Stomach (tissue), 9 donors: ENCODE results near the gene ITPKC. TPM values are rescaled to one million over a fixed set of nuclear protein-coding genes. Genes with fewer than 3 reads are reported as not detected.
A peak's percentile ranks its signal among the peaks of the same experiment; 100 is the strongest.

Source experiments
- DNase-seq, 2 donors: peaks; one replicate each; pipeline versions ENCODE4 v3.0.0 to v3.0.0-alpha.2; 2013 to 2019
- H3K27ac ChIP-seq, 5 donors: fragments of 200-600 bp in 4 of 5; sonication (generic) in 4 of 5; one replicate each; pipeline ENCODE4 v1.5.1; 2013 to 2019; ENCODE audit warnings: mild to moderate bottlenecking in 1 of 5, moderate library complexity in 1 of 5
- H3K27me3 ChIP-seq, 3 donors: fragments of 200-600 bp; sonication (generic); one replicate each; pipeline ENCODE4 v1.5.1; 2017 to 2019; ENCODE audit warnings: mixed run types in 1 of 3
- H3K36me3 ChIP-seq, 4 donors: fragments of 200-600 bp; sonication (generic); 1 replicate in 3 of 4; 2 replicates in 1 of 4; pipeline ENCODE4 v1.5.1; 2016 to 2019
- H3K4me1 ChIP-seq, 4 donors: fragments of 200-600 bp; sonication (generic); one replicate each; pipeline ENCODE4 v1.5.1; 2016 to 2019
- H3K4me3 ChIP-seq, 4 donors: fragments of 200-600 bp; sonication (generic) in 3 of 4; one replicate each; pipeline ENCODE4 v1.5.1; 2016 to 2019; ENCODE audit warnings: mild to moderate bottlenecking in 1 of 4
- H3K9me3 ChIP-seq, 4 donors: fragments of 200-600 bp; sonication (generic); one replicate each; pipeline ENCODE4 v1.5.1; 2016 to 2019
- CTCF ChIP-seq, 7 experiments: fragments of 450-650 bp in 4 of 7; fragments of 200-600 bp in 3 of 7; sonication (generic) in 3 of 7; IDR thresholded peaks; one replicate each; pipeline ENCODE4 v1.5.1; 2016 to 2019; ENCODE audit warnings: antibody characterized with exemption in 7 of 7, control low read depth in 2 of 7, mild to moderate bottlenecking in 1 of 7
- EP300 ChIP-seq: sonication (generic); formaldehyde crosslinking; IDR thresholded peaks from one replicate; pipeline ENCODE4 v1.6.1; 2017; ENCODE audit warnings: antibody characterized with exemption
- POLR2A ChIP-seq, 4 donors: fragments of 450-650 bp; IDR thresholded peaks; one replicate each; pipeline ENCODE4 v1.6.1; 2016; ENCODE audit warnings: antibody characterized with exemption in 4 of 4, control low read depth in 2 of 4, mild to moderate bottlenecking in 1 of 4, moderate library complexity in 1 of 4
- POLR2AphosphoS5 ChIP-seq, 3 donors: sonication (generic); formaldehyde crosslinking; IDR thresholded peaks; one replicate each; pipeline ENCODE4 v1.6.1; 2016; ENCODE audit warnings: antibody characterized with exemption in 3 of 3
- WGBS, 5 donors: extraction: QIAGEN DNeasy Blood & Tissue Kit in 3 of 5; methylation state at CpG; one replicate each; pipeline versions ENCODE4 v1.1.5 to v1.1.7; 2013 to 2018; 5-methylcytosine and 5-hydroxymethylcytosine counted together
- intact Hi-C: fragments of 100-400 bp; cut with DNase I; formaldehyde crosslinking; loops from one replicate; pipeline ENCODE4 v1.15.1; 2023; ENCODE audit warnings: low total_unique reads
- polyA plus RNA-seq, 3 donors: library from polyadenylated mRNA; stranded (reverse); fragments of 200-250 nt; gene quantifications; one replicate each; pipeline ENCODE4 v1.2.3, GENCODE V29; 2013
- total RNA-seq, 5 donors: library from RNA; depleted of rRNA; stranded (reverse); fragments of >200 nt; gene quantifications; one replicate each; pipeline versions ENCODE4 v1.1.0 to v1.2.3, GENCODE V29; 2014 to 2016
- donor health status: healthy with polysubstance abuse.
- donor health status: Bipolar disorder and iron deficiency.
- donor health status: healthy.

ITPKC gene
- total and polyA plus RNA-seq, 8 donors: 17.8 to 84.0 (median 26.9) TPM

- H3K36me3 ChIP-seq: peaks cover 17 to 55% (median 54%) of the 10 kb centered on the region in 4 donors
Observed at GRCh38 chr19:40689339-40690049, 27.4 kb upstream of the ITPKC start.

GRCh38 chr19:40690050-40690692 is 26.7 kb upstream of the ITPKC start, which contains the start of gene NUMBL:
TSS of gene NUMBL (minus strand) at chr19:40690651. CDS start at chr19:40690483, 168 bp downstream.
- intact Hi-C loops: no loop called here

More at GRCh38 chr19:40689339-40690049, 27.4 kb upstream of the ITPKC start:
- no peak for TF ChIP-seq POLR2AphosphoS5 (IDR thresholded peaks at IDR 0.05)
- TF ChIP-seq CTCF (IDR thresholded peaks at IDR 0.05): no peak
- peak overlapping the region; percentile 52 to 93 (median 87) for H3K27ac ChIP-seq
- H3K4me3 ChIP-seq: peak overlapping the region; percentile 59 to 74 (median 69)
- WGBS, 5 donors: 44 to 68% (median 63%) methylated on average over 5 to 18 of the region's 18 CpGs
- no peaks in the 10 kb centered on the region for H3K9me3 ChIP-seq
- intact Hi-C loops: no loop called here
- peak in 1 of 2 donors; percentile 62 for DNase-seq
- no peaks in the 10 kb centered on the region for H3K27me3 ChIP-seq
- peaks cover 25 to 51% (median 38%) of the 10 kb centered on the region in 4 donors for H3K4me1 ChIP-seq

GRCh38 chr19:40690693-40691420 is 26.1 kb upstream of the ITPKC start:
- DNase-seq: peak; percentile 96 to 98
- H3K4me1 ChIP-seq: peaks cover 25 to 51% (median 38%) of the 10 kb centered on the region in 4 donors
- H3K27ac ChIP-seq: peak overlapping the region; percentile 73 to 93 (median 87)
- TF ChIP-seq CTCF (IDR thresholded peaks at IDR 0.05) (no peak), POLR2A (IDR thresholded peaks at IDR 0.05) (no peak), EP300 (peak; percentile 75), POLR2AphosphoS5 (IDR thresholded peaks at IDR 0.05) (peak; percentile 5 to 70 (median 54))
- H3K36me3 ChIP-seq: peaks cover 7 to 55% (median 53%) of the 10 kb centered on the region in 4 donors
- H3K9me3 ChIP-seq: no peaks in the 10 kb centered on the region
- WGBS, 5 donors: 1 to 5% (median 2%) methylated on average over 30 to 56 of the region's 56 CpGs
- peak overlapping the region; percentile 59 to 74 (median 69) for H3K4me3 ChIP-seq
- no peaks in the 10 kb centered on the region for H3K27me3 ChIP-seq
- intact Hi-C loops: no loop called here

More at GRCh38 chr19:40690050-40690692, 26.7 kb upstream of the ITPKC start, which contains the start of gene NUMBL:
- Histone ChIP-seq H3K9me3 (no peaks in the 10 kb centered on the region), H3K27me3 (no peaks in the 10 kb centered on the region), H3K4me3 (peak within 1 kb of the TSS; percentile 59 to 74 (median 69)), H3K4me1 (peaks cover 25 to 51% (median 38%) of the 10 kb centered on the region in 4 donors), H3K36me3 (peaks cover 14 to 55% (median 53%) of the 10 kb centered on the region in 4 donors), H3K27ac (peak within 1 kb of the TSS; percentile 73 to 93 (median 87))
- 4 to 16% (median 4%) methylated on average over 8 to 49 of the region's 50 CpGs for WGBS, 5 donors
- DNase-seq: no peak
- TF ChIP-seq EP300 (no peak), POLR2AphosphoS5 (IDR thresholded peaks at IDR 0.05) (no peak), POLR2A (IDR thresholded peaks at IDR 0.05) (no peak), CTCF (IDR thresholded peaks at IDR 0.05) (no peak)
